HG03064 (cell line): Measurements from ENCODE around the gene SPAM1.
"Not testable (repeated sequence)": the region's sequence is repeated elsewhere in the genome, so short reads cannot be mapped to it uniquely, and the experiment has no call there.

ENCODE experiments used
- ATAC-seq: cut with Tn5 transposase; IDR thresholded peaks from one replicate; pipeline ENCODE4 v1.9.1; 2021; ENCODE audit warnings: low read depth; ENCODE audit not compliant: unreplicated experiment

Gene SPAM1

GRCh38 chr7:123924941-123925340 is at the start of gene SPAM1:
SPAM1 (plus strand) TSS chr7:123925241; CDS start chr7:123953571, 28,330 bp downstream.
- no peak for ATAC-seq

- ATAC-seq, result no peak
Measured at GRCh38 chr7:123876557-123877256, 48.3 kb upstream of the SPAM1 start.

GRCh38 chr7:123879628-123880027 is 45.4 kb upstream of the SPAM1 start:
- no peak for ATAC-seq

GRCh38 chr7:123881300-123881699 is 43.7 kb upstream of the SPAM1 start:
- no peak for ATAC-seq

GRCh38 chr7:123883154-123883553 is 41.9 kb upstream of the SPAM1 start:
- ATAC-seq, result no peak

- no peak for ATAC-seq
Measured at GRCh38 chr7:123888192-123888591, 36.8 kb upstream of the SPAM1 start.

GRCh38 chr7:123894753-123895152 is 30.3 kb upstream of the SPAM1 start:
- not testable (repeated sequence) for ATAC-seq

GRCh38 chr7:123901101-123901500 is 23.9 kb upstream of the SPAM1 start:
- no peak for ATAC-seq

GRCh38 chr7:123905714-123906113 is 19.3 kb upstream of the SPAM1 start:
- no peak for ATAC-seq

GRCh38 chr7:123916240-123916724 is 8.8 kb upstream of the SPAM1 start:
- no peak for ATAC-seq

- no peak for ATAC-seq
Measured at GRCh38 chr7:123917878-123918277, 7.2 kb upstream of the SPAM1 start.

- ATAC-seq, result no peak
Measured at GRCh38 chr7:123918309-123918708, 6.7 kb upstream of the SPAM1 start.

GRCh38 chr7:123923599-123923998 is 1.4 kb upstream of the SPAM1 start:
- ATAC-seq, result no peak

- no peak for ATAC-seq
Measured at GRCh38 chr7:123929107-123929506, 4.1 kb downstream of the SPAM1 start.

GRCh38 chr7:123929655-123930054 is 4.6 kb downstream of the SPAM1 start:
- no peak for ATAC-seq

- no peak for ATAC-seq
Measured at GRCh38 chr7:123935436-123936381, 10.7 kb downstream of the SPAM1 start.

- no peak for ATAC-seq
Measured at GRCh38 chr7:123936388-123936787, 11.3 kb downstream of the SPAM1 start.

GRCh38 chr7:123939784-123940183 is 14.7 kb downstream of the SPAM1 start:
- no peak for ATAC-seq

GRCh38 chr7:123941391-123942180 is 16.5 kb downstream of the SPAM1 start:
- no peak for ATAC-seq

- no peak for ATAC-seq
Measured at GRCh38 chr7:123944395-123944794, 19.4 kb downstream of the SPAM1 start.

- no peak for ATAC-seq
Measured at GRCh38 chr7:123945938-123946337, 20.9 kb downstream of the SPAM1 start.
